ENCODE measurements around the gene ADAM12.

DNA sequence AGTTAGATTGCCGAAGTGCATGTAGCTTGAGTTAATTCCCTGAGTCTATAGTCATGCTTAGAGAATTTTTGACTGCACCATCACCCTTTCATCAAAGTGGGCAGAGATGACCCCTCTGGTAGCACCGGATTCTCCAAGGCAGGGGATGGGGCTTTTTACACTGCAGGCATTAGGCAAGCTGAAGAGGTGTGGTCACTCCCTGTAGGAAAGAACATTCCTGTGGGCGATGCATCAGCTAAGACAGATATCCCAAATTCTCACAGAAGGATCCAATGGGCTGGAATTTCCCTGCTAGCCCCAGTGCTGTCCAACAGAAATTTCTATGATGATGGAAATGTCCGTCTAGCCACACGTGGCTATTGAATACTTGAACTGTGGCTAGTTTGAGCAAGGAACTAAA is 118.2 kb downstream of the ADAM12 start:
- TF ChIP-seq EZH2phosphoT487 (IDR thresholded peaks at IDR 0.05; ENCODE audit: unreplicated experiment) = no peak
- TF ChIP-seq, protein P1, sequence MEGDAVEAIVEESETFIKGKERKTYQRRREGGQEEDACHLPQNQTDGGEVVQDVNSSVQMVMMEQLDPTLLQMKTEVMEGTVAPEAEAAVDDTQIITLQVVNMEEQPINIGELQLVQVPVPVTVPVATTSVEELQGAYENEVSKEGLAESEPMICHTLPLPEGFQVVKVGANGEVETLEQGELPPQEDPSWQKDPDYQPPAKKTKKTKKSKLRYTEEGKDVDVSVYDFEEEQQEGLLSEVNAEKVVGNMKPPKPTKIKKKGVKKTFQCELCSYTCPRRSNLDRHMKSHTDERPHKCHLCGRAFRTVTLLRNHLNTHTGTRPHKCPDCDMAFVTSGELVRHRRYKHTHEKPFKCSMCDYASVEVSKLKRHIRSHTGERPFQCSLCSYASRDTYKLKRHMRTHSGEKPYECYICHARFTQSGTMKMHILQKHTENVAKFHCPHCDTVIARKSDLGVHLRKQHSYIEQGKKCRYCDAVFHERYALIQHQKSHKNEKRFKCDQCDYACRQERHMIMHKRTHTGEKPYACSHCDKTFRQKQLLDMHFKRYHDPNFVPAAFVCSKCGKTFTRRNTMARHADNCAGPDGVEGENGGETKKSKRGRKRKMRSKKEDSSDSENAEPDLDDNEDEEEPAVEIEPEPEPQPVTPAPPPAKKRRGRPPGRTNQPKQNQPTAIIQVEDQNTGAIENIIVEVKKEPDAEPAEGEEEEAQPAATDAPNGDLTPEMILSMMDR (conservative IDR thresholded peaks at IDR 0.05; ENCODE audit: low read depth in 2 of 2) = no peak
- TF ChIP-seq, protein P2, sequence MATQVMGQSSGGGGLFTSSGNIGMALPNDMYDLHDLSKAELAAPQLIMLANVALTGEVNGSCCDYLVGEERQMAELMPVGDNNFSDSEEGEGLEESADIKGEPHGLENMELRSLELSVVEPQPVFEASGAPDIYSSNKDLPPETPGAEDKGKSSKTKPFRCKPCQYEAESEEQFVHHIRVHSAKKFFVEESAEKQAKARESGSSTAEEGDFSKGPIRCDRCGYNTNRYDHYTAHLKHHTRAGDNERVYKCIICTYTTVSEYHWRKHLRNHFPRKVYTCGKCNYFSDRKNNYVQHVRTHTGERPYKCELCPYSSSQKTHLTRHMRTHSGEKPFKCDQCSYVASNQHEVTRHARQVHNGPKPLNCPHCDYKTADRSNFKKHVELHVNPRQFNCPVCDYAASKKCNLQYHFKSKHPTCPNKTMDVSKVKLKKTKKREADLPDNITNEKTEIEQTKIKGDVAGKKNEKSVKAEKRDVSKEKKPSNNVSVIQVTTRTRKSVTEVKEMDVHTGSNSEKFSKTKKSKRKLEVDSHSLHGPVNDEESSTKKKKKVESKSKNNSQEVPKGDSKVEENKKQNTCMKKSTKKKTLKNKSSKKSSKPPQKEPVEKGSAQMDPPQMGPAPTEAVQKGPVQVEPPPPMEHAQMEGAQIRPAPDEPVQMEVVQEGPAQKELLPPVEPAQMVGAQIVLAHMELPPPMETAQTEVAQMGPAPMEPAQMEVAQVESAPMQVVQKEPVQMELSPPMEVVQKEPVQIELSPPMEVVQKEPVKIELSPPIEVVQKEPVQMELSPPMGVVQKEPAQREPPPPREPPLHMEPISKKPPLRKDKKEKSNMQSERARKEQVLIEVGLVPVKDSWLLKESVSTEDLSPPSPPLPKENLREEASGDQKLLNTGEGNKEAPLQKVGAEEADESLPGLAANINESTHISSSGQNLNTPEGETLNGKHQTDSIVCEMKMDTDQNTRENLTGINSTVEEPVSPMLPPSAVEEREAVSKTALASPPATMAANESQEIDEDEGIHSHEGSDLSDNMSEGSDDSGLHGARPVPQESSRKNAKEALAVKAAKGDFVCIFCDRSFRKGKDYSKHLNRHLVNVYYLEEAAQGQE (IDR thresholded peaks at IDR 0.05; ENCODE audit: unreplicated experiment) = no peak
- TF ChIP-seq JUNB (IDR thresholded peaks at IDR 0.05; ENCODE audit: unreplicated experiment) = no peak
- no peak for TF ChIP-seq POLR2AphosphoS5 (IDR thresholded peaks at IDR 0.05; ENCODE audit: low read depth)
